Activated CD4-positive, alpha-beta T cell treated with anti-CD3 and anti-CD28 coated beads, Interleukin-2, amount 50 U/mL, for 1 hour (primary cell): ENCODE data around the gene PNO1.

Experiments
- DNase-seq: peaks from one replicate; pipeline ENCODE4 v3.0.0-alpha.2; 2020

PNO1 gene

DNA sequence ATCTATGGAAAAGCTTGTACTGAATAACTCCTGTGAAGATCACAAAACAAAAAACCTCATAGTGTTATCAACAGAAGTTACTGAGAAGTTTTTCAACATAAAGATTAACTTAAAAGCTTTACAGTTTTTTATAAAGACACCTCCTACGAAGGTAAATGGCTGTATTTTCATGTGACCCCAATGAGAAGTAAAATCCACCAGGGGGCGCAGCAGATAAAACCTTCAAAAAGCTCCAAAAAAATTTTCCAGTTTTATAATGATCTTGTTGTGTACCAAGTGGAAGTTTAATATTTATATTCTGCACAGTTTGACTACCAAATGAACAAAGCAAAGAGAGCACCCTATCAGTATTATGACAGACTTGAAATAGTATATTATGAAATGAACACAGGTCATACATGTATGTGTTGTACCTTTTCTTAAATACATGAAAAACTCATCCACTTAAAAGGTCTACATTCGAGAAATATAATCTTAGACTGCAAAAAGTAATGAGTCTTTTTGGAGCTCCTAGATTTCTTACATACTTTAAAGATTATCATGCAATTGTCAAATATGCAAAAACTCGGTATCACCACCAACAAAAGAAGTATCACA is 38.5 kb downstream of the PNO1 start:
- peak; percentile 54 for DNase-seq

- no peak for DNase-seq
These were observed 42.6 kb downstream of the PNO1 start for GRCh38 chr2:68200157-68200787.

DNA sequence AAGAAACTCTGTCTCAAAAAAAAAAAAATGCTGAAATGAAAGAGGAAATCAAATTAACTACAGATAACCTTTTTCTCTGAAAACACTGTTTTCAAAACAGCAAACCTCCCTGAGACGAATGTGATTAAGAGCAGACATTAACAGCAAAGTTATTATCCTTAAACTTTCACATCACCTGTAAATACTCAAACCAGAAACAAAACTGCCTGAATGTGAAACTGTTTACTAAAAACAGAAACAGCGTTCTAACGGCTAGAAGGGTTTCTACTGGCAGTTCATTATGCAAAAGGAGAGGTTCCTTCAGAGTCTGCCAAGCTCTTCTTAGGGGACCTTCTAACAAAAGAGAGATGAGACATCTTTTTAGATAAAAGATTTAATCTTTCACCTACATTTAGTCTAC is 45.9 kb downstream of the PNO1 start:
- no peak for DNase-seq

GRCh38 chr2:68206793-68207192 is 49.1 kb downstream of the PNO1 start:
- no peak for DNase-seq

GRCh38 chr2:68214381-68214780 is 56.7 kb downstream of the PNO1 start:
- no peak for DNase-seq

DNA sequence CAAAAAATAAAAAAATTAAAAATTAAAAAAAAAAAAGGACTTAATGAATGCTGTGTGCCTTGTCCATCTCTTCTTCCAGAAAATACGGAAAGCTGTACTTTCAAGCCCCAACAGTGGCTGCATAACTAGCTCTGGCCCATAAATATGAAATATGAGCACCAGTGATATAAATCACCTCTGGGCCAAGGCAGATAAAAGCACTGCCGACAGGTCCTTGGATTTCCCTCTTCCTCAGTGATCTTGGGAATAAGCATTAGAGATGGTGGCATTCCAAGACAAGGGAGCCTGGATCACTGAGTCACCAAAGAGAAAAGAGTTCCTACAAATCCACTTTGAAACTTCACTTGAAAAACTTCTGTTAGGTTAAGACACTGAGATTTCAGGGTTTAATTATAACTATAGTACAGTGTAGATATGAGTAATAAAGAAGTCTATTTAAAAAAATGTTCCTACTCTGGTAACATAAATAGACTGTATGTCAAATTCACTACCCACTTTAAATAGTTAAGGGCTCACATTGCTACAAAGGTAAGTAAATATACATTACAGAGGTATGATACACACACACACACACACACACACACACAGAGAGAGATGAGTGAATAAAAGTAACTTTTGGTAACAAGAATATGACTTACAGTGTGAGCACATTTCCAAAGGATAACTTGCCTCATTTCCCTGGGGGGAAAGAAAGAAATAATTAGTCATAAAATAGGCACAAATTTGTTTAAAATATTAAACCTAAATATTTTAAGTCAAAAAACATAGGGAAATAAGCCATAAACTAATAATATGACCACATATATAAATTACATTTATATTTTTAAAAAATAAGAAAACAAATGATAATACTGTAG is 59.0 kb downstream of the PNO1 start:
- DNase-seq = no peak

- DNase-seq = no peak
These were observed 60.0 kb downstream of the PNO1 start for GRCh38 chr2:68217729-68218128.

GRCh38 chr2:68218343-68218901 is 60.7 kb downstream of the PNO1 start:
- no peak for DNase-seq

GRCh38 chr2:68222287-68222686 is 64.6 kb downstream of the PNO1 start:
- no peak for DNase-seq

GRCh38 chr2:68223419-68223818 is 65.7 kb downstream of the PNO1 start:
- no peak for DNase-seq

GRCh38 chr2:68225119-68225632 is 67.5 kb downstream of the PNO1 start:
- peak; percentile 8 for DNase-seq
